Measurements from ENCODE around the gene GOT2. TPM values are rescaled to one million over a fixed set of nuclear protein-coding genes. Genes with fewer than 3 reads are reported as not detected.

Gene GOT2
- total and polyA plus RNA-seq, 12 donors = 47.1 to 181 (median 112) TPM

DNA sequence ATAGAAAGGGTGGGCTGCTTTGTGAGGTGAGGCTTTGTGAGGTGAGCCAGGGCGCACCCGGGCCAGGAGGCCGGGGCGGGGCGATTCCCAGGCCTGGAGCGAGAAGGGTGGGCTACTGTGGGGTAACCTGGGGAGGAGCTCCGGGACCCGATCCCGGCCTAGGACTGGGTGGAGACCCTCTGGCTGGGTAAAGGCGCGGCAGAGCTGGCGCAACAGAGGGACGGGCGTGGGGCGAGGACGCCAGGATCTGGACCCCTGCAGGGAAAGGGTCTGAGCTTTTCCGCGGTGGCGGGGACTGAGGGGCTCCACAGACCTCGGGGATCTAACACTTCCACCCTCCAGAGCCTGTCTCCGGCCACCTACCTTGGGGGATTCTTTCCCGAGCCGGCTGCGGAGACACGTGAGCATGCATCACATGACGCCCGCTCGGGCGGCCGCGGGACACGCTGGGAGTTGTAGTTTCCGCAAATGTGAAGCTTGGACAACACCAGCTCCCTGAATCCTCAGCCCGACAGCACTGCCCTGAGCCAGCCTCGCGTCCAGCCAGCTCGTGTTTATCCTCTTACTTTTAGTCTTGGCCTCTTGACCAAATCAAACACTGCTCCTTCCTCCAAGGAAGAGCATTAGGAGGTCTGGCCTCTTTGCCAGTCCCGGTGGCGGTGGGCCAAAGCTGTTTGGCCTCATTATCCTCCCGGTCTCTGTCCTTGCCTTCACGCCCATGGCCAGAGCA lies 49.6 kb downstream of the GOT2 start, which contains the start of gene SLC38A7:
Gene SLC38A7 (minus strand): TSS at position 417 of the 730 bp plus-strand sequence. CDS start 4,644 bp downstream, outside the sequence.
- peak within 1 kb of the TSS; percentile 10 to 87 (median 66) for H3K4me3 ChIP-seq
- peak; percentile 87 to 95 (median 90) for DNase-seq
- H3K4me1 ChIP-seq (replicated peaks in 1 of 2) = peaks cover 11 to 19% of the 10 kb centered on the region in 2 donors
- peaks cover 0 to 5% of the 10 kb centered on the region in 2 donors for H3K36me3 ChIP-seq (replicated peaks in 1 of 2)
- TF ChIP-seq POLR2A (IDR thresholded peaks at IDR 0.05) = peak in 1 of 2 donors; percentile 47
- TF ChIP-seq, protein P1, sequence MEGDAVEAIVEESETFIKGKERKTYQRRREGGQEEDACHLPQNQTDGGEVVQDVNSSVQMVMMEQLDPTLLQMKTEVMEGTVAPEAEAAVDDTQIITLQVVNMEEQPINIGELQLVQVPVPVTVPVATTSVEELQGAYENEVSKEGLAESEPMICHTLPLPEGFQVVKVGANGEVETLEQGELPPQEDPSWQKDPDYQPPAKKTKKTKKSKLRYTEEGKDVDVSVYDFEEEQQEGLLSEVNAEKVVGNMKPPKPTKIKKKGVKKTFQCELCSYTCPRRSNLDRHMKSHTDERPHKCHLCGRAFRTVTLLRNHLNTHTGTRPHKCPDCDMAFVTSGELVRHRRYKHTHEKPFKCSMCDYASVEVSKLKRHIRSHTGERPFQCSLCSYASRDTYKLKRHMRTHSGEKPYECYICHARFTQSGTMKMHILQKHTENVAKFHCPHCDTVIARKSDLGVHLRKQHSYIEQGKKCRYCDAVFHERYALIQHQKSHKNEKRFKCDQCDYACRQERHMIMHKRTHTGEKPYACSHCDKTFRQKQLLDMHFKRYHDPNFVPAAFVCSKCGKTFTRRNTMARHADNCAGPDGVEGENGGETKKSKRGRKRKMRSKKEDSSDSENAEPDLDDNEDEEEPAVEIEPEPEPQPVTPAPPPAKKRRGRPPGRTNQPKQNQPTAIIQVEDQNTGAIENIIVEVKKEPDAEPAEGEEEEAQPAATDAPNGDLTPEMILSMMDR (IDR thresholded peaks at IDR 0.05) = no peak
- H3K27me3 ChIP-seq = no peaks in the 10 kb centered on the region
- WGBS, 4 donors = 2 to 26% (median 4%) methylated on average over 5 to 41 of the region's 41 CpGs
- peak within 1 kb of the TSS; percentile 9 to 88 (median 69) for H3K27ac ChIP-seq
- intact Hi-C loops (cut with DNase I) = loop anchor here (5.0 kb wide), 2 partner anchors 48 to 73 kb away; partner anchors contain the start of gene GOT2 (in 1 of the 2)
- no peaks in the 10 kb centered on the region for H3K9me3 ChIP-seq (replicated peaks in 1 of 3)

DNA sequence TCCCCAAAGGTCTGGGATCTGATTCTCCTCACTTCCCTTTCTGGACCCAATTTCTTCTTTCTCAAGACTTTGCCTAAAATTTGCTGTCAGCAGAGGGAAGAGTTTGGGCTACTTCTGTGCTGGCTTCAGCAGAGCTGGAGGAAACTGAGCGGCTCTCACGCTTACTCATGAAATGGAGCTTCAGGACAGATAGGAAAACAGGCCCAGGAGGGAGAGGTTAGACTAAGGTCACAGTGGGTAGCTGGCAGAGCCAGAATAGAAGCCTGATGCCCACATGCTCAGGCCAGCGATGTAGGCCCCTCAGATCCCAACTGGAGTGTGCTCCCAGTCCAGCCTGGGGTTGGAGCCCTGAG lies 50.1 kb downstream of the GOT2 start:
- Histone ChIP-seq H3K27ac (peak overlapping the region; percentile 9 to 88 (median 69)), H3K27me3 (no peaks in the 10 kb centered on the region), H3K36me3 (replicated peaks in 1 of 2) (peaks cover 0 to 10% of the 10 kb centered on the region in 2 donors), H3K4me3 (peak overlapping the region; percentile 10 to 87 (median 66)), H3K4me1 (replicated peaks in 1 of 2) (peaks cover 11 to 19% of the 10 kb centered on the region in 2 donors), H3K9me3 (replicated peaks in 1 of 3) (no peaks in the 10 kb centered on the region)
- 2 to 9% (median 4%) methylated on average over 3 of the region's 3 CpGs for WGBS, 4 donors
- no peak for TF ChIP-seq POLR2A (IDR thresholded peaks at IDR 0.05)
- TF ChIP-seq, protein P1 (IDR thresholded peaks at IDR 0.05) = no peak
- intact Hi-C loops (cut with DNase I) = loop anchor here (5.0 kb wide), 2 partner anchors 48 to 73 kb away; partner anchors contain the start of gene GOT2 (in 1 of the 2)
- DNase-seq = peak in 6 of 7 donors; percentile 39 to 63 (median 54)

DNA sequence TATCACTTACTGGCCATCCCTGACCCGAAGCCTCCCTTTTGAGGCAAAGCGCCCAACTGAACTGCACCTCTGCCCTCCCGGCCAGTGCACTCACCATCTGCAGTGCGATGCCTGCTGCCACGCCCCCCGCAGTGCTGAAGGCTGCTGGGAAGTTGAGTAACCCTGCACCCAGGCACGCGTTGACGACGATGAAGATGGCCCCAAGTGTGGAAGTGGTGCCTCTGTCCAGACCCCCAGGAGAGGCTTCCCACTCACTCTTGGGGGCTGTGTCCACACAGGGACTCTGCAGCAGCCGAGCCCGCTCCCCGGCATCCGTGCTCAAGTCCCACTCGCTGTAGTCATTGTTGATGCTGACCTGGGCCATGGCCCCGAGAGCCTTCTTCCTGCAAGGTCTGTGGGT lies 54.4 kb downstream of the GOT2 start:
- Histone ChIP-seq H3K4me1 (replicated peaks in 1 of 2) (peaks cover 11 to 14% of the 10 kb centered on the region in 2 donors), H3K27ac (no peak overlapping the region), H3K4me3 (no peak overlapping the region), H3K36me3 (replicated peaks in 1 of 2) (peaks cover 0 to 33% of the 10 kb centered on the region in 2 donors), H3K27me3 (no peaks in the 10 kb centered on the region), H3K9me3 (replicated peaks in 1 of 3) (no peaks in the 10 kb centered on the region)
- intact Hi-C loops (cut with DNase I) = loop anchor here (5.0 kb wide), 2 partner anchors 53 to 78 kb away; partner anchors contain the start of gene GOT2 (in 1 of the 2)
- 92 to 97% (median 94%) methylated on average over 14 to 16 of the region's 16 CpGs for WGBS, 4 donors
- no peak for DNase-seq
- TF ChIP-seq POLR2A (IDR thresholded peaks at IDR 0.05) = no peak
- TF ChIP-seq, protein P1 (IDR thresholded peaks at IDR 0.05) = no peak

GRCh38 chr16:58678716-58679115 lies 55.4 kb downstream of the GOT2 start:
- peaks cover 8 to 9% of the 10 kb centered on the region in 2 donors for H3K4me1 ChIP-seq (replicated peaks in 1 of 2)
- no peaks in the 10 kb centered on the region for H3K9me3 ChIP-seq (replicated peaks in 1 of 3)
- WGBS, 4 donors = 24 to 59% (median 54%) methylated on average over 2 to 3 of the region's 3 CpGs
- peak; percentile 71 to 89 (median 79) for DNase-seq
- H3K27me3 ChIP-seq = no peaks in the 10 kb centered on the region
- no peak overlapping the region for H3K27ac ChIP-seq
- TF ChIP-seq, protein P1 (IDR thresholded peaks at IDR 0.05) = peak; percentile 14 to 64 (median 58)
- no peak for TF ChIP-seq POLR2A (IDR thresholded peaks at IDR 0.05)
- intact Hi-C loops (cut with DNase I) = loop anchor here in 1 of 2 donors (5.0 kb wide), 1 partner anchor 79 kb away; no protein-coding TSS in a partner anchor
- peaks cover 0 to 33% of the 10 kb centered on the region in 2 donors for H3K36me3 ChIP-seq (replicated peaks in 1 of 2)
- H3K4me3 ChIP-seq = no peak overlapping the region
